Stimulated activated CD4-positive, alpha-beta T cell treated with anti-CD3 and anti-CD28 coated beads, TNF-alpha, amount 100 ng/mL, for 4 hours (primary cell): ENCODE results near the gene SYT1.

Experiments
- DNase-seq, 3 experiments: peaks; one replicate each; pipeline ENCODE4 v3.0.0-alpha.2; 2020; ENCODE audit warnings: low read depth in 3 of 3

Gene SYT1

DNA sequence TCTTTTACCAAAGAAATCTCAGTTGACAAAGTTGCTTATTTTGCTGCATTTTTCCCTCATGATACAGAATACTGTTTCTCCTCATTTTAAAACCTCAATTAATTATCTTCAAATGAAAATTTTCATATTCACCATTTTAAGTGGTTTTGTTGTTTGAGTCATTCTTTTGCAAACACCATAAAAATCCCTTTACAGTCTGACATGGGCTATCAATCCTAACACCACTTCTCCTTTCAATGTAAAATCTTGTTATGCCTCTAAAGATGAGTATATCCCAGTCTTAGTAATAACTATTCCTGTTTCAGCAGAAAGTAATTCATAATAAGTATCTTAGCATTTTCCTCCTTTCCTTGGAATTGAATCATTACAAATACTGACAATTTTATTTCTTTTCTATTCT, 192.2 kb downstream of the SYT1 start:
- no peak for DNase-seq

DNA sequence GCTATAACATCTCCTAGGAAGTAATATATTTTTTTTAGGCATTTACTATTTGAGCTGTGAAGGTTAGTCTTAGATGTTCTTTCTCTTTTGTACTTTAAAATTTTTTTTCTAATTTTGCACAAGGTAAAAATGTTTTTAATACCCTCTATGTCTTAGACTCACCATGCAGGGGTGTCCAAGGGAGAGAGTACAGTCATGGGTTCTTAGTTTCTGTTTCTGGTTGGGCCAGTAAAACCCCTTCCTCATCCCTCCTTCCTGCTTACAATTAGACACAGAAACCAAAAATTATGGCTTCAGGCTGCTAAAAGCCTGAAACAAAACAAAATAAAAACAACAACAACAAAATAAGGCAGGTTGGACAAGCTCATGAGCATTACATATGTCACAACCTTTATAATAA, 193.0 kb downstream of the SYT1 start:
- no peak for DNase-seq

DNA sequence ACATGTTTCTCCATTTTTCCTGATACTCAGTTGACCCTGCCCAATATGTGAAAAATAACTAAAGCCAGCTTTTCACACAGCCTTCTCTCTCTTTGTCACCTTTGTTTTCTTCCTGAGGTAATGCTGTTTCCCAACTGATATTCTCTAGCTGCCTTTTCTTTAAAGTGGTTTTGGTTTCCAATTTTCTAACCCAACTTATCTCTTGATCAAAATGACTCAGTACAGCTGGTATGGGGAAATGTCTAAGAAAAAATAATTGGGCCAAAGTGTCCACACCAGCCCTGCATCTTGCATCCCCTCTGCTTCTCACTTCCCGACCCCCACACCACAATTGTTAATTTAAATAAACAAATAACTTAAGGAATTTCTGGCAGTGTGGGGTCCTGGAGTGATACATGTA, 193.8 kb downstream of the SYT1 start:
- no peak for DNase-seq

DNA sequence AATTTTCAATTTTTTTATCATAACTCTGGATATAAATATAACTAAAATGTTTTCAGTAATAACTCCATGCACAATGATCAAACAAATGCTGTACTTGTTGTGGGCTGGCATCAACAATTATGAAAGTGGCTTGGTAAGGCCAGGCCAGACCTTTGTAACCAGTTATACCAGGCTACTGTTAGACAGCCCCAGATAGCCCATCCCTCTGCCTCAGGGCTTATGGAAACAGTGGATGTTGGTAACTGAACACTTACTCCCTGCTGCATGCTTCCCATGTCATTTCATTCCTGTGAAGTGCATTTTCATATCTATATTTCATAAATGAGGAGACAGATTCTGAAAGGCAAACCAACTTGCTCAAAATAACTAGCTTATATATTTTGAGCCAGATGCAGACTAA, 195.0 kb downstream of the SYT1 start:
- DNase-seq: no peak

DNA sequence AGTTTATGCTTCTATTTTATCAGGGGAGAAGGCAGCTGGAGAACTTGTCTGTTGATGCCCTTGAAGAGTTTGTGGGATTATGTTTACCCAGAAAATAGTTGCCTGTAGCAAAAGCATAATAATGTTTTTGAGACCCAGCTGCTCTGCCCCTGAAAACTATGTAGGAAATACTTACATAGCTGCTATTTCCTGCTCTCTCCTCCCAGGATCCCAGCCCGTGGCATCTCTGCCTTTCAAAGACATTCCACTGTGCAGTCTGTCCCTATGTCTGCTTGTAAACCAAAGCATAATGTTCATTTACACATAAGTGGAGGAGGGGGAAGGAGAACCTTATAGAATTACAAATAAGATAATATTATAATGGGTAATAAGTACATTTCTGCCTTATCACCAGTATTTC, 198.7 kb downstream of the SYT1 start:
- DNase-seq: no peak

DNA sequence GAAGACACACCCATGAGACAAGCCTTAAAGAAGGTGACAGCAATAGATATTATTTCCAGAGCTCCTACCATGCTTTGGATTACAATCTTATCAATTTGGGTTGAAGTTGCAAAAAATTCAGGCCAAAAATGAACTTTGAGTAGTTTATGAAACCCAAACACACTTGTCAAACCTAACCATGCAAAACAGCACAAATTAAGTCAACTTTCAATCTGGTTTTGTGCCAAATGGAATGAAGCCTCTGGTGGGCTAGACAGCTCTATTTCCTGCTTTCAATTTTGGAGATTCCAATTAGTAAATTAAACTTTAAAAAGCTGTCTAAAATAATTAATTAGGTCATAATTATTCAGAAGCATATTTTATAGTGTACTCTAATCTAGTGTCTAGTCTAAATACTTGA, 203.4 kb downstream of the SYT1 start:
- DNase-seq: no peak

DNA sequence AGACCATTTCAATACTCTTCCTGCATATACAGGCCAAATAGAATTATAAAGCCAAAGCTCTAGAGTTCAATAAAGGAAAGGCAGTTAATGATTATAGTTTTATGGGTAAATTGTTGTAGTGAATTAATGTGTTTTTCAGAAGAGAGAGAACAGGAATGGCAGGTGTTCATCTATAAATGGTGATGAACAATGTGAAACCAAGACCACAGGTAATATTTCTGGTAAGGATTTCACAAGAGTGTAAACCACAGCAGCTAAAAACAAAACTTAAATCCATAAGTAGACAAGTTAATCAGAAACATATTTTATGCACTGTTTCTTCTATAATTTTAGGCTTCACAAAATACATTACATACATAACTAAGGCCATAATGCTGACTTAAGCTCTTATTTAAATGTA, 204.4 kb downstream of the SYT1 start:
- DNase-seq: no peak

DNA sequence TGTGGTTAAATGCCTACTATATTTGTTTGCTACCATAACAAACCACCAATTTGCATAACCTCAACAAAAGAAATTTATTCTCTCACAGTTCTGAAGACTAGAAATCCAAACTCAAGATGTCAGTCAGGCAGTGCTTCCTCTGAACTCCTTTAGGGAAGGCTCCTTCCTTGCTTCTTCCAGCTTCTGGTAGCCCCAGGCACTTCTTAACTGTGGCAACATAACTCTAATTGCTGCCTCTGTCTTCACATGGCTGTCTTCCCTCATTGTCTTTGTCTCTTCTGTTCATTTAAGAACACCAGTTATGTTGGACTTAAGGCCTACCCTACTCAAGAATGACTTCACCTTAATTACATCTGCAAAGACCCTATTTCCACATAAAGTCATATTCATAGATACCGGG, 206.9 kb downstream of the SYT1 start:
- no peak for DNase-seq

DNA sequence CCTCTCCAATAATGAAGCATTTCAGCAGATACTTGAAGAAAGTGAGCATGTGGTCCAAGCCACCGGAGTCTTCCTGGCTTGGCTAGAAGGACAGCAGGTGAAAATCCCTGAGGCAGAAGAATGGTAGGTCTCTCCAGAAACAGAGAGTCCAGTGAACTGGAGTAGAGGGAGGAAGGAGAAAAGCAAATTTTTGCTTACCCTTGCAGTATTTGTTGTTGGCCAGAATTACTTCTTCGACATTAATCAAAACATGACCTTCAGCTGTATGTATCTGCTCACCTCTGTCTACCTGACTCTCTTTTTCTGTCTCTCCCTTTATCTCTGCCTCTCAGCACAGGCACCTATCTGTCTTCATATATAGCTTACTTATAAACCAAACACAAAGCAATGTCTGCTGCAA, 208.9 kb downstream of the SYT1 start:
- no peak for DNase-seq

DNA sequence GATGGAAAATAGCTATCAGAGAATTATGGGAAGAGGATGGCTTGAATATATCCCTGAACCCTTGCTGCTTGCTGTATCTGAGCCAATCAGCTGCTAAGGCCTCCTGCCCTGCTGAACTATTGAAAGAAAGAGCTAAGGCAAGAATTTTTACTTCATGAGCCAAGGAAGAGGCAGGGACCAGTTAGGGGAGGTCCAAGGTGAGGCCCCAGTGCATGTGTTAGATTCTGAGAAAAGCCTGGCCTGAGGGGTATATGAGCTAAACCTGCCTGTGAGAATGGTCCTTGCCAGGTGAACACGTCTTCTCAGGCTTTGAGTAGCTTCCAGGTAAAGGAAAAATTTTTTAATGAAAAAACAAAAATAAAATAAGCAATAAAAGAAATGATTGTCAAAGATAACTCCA, 218.0 kb downstream of the SYT1 start:
- no peak for DNase-seq

DNA sequence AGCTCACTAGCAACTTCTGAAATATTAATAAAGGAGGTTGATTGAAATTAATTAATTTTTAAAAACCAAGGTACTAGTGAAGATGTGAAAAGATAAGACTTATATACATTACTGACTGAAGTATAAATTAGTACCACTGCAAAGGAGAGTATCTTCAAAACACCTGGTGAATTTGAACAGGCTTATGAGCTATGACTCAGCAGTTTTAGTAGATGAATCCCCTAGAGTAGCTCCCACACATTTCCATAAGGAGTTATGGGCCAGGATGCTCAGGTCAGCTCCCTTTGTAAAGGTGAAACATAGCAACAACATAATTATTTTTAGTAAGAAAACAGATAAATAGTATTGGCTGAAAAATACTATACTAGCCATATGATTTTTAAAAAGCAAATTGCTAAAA, 218.6 kb downstream of the SYT1 start:
- no peak for DNase-seq

DNA sequence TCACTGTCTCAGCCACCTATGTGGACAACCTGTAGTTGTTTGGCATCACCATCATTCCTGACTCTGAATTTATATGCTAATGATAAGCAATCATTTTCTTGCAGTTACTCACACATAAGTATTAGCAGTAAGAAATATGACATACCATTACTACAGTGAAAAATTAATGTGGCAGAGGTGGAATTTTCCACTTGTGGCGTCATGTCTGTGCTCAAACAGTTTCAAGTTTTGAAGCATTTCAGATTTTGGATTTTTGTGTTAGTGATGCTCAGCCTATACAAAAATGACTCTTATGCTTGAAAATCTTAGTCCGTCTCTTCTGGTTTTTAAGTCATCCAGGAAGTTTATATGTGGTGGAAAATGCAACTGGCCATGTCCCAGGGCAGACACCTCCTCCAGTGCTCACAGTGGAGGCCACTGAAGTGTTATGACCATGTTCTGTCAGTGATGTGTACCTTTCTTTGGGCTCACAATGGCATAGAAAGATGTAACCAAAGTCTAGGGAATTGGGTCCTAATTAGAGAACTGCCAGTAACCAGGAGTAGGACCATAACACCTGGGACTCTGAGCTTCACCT, 220.6 kb downstream of the SYT1 start:
- DNase-seq: no peak

DNA sequence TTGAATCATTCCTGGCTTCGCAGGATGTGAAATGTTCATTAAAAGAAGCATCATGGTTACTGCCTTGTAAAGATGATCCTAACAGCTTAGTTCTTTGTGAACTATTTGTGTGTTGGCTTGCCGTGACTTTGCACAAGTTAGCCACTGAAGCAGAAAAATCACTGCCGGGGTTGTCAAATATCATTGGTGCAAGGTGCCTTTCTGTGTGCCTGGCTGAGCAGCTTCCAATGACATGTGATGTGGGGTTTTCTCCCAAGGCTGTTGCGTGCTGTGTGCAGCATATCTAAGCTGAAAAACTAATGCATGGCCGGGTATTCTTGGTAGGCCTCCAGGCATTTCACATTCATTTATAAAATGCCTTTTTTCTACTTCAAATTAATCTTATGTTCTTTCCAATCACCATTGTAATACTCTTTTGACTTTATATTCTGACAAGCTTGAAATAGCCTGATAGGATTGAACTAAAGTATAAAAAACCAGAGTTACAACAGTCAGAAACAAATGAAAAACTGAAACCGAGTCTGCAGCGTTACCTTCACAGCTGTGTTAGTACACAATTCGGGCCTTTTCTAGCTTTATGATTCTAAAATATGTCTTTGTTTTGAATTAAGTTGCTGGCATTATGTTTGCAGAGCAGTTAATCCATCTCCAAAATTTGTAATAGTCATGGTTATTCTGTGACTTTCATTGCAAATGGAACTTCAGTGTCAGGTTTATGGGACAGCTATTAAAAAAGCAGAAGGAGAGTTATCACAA, 222.1 kb downstream of the SYT1 start:
- DNase-seq: no peak

DNA sequence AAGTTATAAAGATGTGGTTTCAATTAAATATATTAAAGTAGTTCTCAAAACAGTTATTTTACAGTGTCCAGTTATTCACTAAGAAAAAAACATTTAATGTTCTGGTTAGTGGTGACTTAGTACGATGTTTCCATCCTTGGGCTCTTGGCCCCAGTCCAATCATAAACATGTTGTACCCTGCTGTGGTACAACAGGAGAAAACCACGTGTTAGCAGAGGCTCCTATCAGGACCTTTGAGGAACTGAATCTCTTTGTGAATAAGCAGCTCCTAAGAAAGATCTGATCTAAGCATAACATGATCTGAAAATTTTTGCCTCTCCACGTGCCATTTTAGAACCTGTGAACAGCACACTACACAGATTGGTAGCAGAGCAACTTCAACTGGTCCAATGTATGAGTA, 234.0 kb downstream of the SYT1 start:
- DNase-seq: no peak

DNA sequence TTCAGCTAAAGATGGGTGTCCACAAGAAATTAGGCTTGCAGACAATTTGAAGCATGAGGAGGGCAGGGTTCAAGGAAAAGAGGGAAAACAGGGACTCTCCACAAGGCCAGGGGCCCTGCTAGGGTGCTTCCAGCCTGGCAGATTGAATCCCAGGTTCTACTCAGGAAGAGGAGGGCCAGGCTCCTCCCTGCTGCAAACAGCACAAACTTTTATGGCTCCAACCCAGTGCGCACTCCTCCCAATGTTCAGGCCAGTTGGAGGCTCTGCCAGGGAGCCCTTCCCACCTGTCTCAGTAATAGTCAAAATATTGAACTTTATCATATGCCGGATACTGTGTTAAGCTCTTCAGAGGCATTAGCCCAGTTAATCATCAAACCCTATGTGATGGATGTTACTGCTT, 244.4 kb downstream of the SYT1 start:
- DNase-seq: no peak

DNA sequence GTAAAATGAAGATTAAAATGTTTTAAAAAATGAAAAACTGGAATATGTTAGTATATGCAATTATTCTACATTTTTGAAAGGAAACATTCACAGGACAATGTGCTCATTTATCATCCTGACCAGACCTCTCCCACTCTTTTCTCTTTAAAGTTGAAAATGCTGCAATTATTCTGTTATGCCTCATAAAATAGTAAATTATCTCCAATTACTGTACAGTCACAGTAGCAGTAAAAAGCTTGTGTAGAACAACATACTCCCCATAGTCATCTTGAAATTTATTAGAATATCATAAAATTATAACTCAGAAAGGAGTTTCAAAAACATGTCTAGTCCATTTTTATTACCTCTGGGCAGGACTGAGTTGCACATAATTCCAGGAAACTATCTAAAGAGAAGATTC, 250.3 kb downstream of the SYT1 start:
- DNase-seq: no peak

DNA sequence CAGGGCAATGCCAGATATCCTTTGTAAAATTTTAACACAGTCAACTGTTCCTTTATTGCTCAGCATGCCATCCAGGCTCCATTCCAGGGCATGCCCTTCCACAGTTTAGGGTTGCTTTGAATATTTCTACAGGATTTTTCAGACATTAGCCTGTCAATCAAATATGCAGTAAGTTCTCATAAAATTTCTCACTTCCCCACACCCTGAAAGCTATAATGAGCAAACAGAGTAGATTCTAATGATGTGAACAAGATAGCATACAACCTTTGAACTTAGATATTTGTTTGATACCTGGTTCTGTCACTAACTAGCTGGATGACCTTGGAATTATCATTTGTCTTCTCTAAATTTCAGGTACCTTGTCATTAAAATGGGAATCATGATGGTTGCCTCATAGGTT, 251.2 kb downstream of the SYT1 start:
- DNase-seq: no peak

DNA sequence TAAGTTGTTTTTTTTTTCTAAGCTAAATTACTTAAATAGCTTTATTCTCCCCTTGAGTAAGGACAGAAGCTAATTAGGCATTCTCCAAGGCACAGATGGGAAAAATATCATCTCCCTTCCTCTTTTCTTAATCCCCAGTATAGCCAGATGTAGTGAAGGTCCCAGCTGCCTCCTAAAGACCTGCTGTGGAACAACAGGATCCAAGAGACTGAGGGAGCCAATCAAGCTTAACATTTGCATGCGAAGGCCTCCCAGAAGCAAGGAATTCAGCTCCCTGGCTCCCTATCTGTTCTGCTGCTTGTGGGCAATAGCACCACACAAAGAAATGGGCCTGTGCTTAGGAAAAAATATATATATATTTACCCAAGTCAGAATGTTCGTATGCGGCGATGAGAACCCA, 255.2 kb downstream of the SYT1 start:
- no peak for DNase-seq

DNA sequence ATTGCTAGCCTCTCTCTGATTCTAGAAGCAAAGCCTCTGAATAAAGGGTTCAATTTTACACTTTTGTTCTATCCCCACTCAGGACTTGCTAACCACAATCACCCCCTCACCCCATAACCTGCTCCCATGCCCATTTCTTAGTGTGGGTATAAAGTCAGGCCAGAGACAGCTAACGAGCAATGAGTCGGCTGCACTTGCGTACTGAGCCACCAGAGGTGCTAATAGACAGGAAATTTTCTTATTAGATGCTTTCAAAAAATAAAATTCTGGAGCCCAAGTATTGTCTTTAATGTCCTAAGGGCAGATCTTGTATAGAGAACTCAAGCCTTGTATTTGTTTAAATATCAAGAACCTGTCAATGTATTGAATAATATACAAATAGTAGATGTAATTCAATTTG, 256.9 kb downstream of the SYT1 start:
- no peak for DNase-seq

DNA sequence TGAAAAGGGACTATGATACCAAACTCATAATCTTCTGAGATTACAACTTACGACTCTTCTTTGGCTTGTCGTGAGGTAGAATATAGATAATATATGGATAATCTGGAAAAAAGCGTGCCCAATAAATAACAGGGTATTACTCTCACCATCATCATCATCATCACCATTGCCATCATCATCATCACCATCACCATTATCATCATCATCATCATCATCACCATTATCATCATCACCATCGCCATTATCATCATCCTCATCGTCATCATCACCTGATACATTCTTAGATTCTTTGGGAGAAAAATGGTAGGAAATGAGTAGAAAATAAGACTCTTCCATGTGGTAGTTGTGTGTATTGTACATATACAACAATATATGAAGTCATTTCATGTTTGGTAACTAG, 259.8 kb downstream of the SYT1 start:
- DNase-seq: no peak

DNA sequence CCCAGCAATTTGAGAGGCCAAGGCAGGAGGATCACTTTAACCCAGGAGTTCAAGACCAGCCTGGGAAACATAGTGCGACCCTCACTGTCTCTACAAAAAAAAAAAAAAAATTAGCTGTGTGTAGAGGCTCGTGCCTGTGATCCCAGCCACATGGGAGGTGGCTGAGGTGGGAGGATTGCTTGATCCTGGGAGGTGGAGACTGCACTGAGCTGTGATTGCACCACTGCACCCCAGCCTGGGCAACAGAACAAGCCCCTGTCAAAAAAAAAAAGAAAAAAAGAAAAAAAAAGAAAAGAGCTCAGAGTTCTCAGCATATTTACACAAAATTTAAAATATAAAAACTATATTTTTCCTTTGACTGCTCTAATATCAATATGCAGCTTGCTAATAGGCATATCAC, 260.8 kb downstream of the SYT1 start:
- DNase-seq: no peak

DNA sequence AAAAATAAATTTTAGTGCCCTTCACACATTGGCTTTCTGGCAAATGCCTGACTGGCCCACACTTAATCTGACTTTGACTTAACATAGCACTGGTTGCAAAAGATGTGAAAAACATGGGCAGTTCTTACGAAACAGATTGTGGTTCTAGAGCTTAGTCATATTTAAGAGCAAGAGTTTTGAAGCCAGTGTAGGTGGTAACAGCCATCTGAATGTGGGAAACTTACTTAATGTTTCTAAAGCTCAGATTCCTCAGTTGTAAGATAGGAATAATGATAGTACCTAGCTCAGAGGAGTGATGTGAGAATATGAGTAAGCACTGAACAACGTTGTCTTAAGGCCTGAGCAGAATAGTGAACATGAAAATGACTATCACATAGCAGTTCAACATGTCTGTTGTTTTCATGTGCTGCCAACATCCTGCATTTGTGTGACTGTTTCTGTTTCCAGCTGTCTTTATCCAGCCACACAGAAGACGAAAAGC, 262.7 kb downstream of the SYT1 start:
- no peak for DNase-seq

DNA sequence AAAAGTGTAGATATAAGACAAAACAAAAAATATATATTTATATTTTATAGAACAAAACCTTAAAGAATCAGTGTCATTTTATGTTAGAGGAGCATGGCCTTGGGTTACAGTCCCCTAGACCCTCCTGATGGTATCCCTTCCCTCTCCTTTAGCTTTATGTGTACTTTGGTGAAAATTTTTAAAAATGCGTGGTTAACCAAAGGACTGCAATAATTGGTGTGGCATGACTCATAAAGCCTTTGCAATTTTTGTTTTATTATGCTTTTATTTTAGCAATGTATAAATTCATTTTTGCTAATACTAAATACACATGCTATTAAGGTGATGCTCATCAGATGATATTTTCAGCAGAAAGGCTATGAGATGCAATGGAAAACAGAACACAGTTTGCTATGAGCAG, 264.4 kb downstream of the SYT1 start:
- no peak for DNase-seq

DNA sequence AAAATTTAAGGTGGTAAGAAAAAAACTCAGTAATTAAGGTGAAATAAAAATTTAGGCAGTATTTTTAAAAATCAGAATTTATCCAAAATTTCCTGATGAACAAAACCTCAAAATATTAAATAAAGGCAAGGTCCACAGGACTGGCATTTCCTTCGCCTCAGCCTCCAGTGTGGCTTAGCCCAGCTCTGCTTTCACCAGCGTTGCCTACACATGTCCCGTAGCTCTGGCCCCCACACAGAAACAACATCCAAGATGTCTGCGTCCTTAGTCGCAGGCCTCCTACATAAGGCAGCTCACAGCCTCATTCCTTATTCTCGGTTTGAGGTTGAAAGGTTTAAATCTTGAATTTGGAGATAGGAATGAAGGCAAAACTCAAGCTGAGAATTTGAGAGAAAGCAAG, 274.3 kb downstream of the SYT1 start:
- DNase-seq: no peak
